ENCODE data around the gene GAB3. TPM values are rescaled to one million over a fixed set of nuclear protein-coding genes. Genes with fewer than 3 reads are reported as not detected.

Gene GAB3
- polyA plus RNA-seq, 3 donors = 6.2 to 44.0 (median 9.5) TPM

DNA sequence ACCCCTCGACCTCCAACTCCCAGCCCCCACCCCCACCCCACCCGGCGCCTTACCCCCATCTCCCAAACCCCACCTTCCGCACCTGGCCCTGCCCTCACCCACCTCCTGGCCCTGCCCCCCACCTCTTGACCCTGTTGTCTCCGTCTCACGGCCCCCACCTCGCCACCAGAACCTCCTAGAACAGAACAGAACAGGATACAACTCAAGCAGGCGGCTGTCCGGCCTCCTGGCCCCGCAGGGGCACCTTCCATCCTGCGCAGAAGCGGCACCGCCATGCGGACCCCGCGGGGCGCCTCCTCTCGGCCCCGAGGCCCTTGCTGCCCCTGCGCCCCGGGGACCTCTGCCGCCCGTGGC, 97.9 kb downstream of the GAB3 start:
- no peak for DNase-seq
- TF ChIP-seq, protein P1, sequence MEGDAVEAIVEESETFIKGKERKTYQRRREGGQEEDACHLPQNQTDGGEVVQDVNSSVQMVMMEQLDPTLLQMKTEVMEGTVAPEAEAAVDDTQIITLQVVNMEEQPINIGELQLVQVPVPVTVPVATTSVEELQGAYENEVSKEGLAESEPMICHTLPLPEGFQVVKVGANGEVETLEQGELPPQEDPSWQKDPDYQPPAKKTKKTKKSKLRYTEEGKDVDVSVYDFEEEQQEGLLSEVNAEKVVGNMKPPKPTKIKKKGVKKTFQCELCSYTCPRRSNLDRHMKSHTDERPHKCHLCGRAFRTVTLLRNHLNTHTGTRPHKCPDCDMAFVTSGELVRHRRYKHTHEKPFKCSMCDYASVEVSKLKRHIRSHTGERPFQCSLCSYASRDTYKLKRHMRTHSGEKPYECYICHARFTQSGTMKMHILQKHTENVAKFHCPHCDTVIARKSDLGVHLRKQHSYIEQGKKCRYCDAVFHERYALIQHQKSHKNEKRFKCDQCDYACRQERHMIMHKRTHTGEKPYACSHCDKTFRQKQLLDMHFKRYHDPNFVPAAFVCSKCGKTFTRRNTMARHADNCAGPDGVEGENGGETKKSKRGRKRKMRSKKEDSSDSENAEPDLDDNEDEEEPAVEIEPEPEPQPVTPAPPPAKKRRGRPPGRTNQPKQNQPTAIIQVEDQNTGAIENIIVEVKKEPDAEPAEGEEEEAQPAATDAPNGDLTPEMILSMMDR (IDR thresholded peaks at IDR 0.05) = no peak
- no peaks in the 10 kb centered on the region for H3K36me3 Mint-ChIP-seq

DNA sequence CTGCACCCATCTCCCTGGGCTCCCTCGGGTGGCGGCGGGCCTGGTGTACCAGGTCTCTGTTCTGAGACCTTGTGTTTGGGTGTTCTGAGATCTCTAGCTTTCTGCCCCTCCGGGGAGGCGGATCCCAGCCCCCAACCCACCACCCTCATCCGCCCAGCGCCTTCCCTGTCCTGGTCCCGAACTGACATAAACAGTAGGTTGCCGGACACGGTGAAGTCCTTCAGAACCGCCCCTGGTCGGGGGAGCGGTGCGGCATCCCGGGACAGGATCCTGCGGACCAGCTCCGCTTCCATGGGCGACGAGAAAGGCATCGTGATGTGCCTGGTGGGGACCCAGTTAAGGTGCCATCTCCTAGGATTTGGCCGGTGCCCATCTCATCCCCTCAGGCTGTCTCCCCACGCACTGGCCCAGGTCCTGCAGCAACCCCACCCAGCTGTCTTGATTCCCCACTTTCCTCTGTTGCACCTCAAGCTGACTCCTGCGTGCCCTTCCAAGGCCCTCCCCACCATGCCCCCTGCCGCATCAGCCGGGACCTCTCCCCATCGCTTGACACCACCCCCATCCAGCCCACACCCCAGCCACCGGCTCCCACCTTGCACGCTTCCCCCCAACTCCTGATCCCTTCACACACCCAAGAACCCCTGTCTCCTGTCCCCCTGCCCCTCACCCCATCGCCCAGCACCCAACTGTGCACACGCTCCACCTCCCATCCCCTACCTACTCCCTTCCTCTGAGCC, 98.4 kb downstream of the GAB3 start:
- Histone ChIP-seq H3K9me3 (replicated peaks in 1 of 2; ENCODE audit: control insufficient read depth in 1 of 2, insufficient read depth in 1 of 2, low read length in 2 of 2) (no peaks in the 10 kb centered on the region), H4K20me1 (ENCODE audit: insufficient read depth, low read length) (no peaks in the 10 kb centered on the region), H3K79me2 (ENCODE audit: insufficient read depth, low read length) (no peaks in the 10 kb centered on the region), H3K27me3 (ENCODE audit: control insufficient read depth in 2 of 2, insufficient read depth in 2 of 2, low read length in 2 of 2) (no peaks in the 10 kb centered on the region), H3K4me2 (replicated peaks; ENCODE audit: extremely low read depth, low read length, poor library complexity, severe bottlenecking) (no peak overlapping the region), H3K4me1 (ENCODE audit: control insufficient read depth in 1 of 2, insufficient read depth in 2 of 2, low read length in 2 of 2) (no peaks in the 10 kb centered on the region), H3K36me3 (replicated peaks in 1 of 2; ENCODE audit: control insufficient read depth in 1 of 2, insufficient read depth in 2 of 2, low read length in 2 of 2) (no peaks in the 10 kb centered on the region), H2AFZ (ENCODE audit: insufficient read depth, low read depth, low read length, poor library complexity, severe bottlenecking) (no peak overlapping the region), H3K9ac (ENCODE audit: insufficient read depth, low read length, poor library complexity, severe bottlenecking) (no peak overlapping the region), H3K27ac (ENCODE audit: low read depth in 1 of 2, low read length in 2 of 2) (no peak overlapping the region), H3K4me3 (replicated peaks in 1 of 3; ENCODE audit: low read depth in 2 of 3, low read length in 3 of 3) (no peak overlapping the region)
- Mint-ChIP-seq H3K27me3 (ENCODE audit: low read depth in 3 of 3) (peaks cover 2 to 5% (median 3%) of the 10 kb centered on the region in 3 donors), H3K4me3 (no peak overlapping the region), H3K4me1 (peaks cover 6% of the 10 kb centered on the region), H3K9me3 (peaks cover 0 to 7% (median 0%) of the 10 kb centered on the region in 7 donors), H3K27ac (no peak overlapping the region), H3K36me3 (no peaks in the 10 kb centered on the region)
- intact Hi-C loops (cut with micrococcal nuclease) = no loop called here
- TF ChIP-seq, protein P1 (IDR thresholded peaks at IDR 0.05) = no peak
- WGBS (ENCODE audit: insufficient coverage) = 97% methylated on average over 10 of the region's 30 CpGs
- no peak for DNase-seq

More for the DNA sequence above, 97.9 kb downstream of the GAB3 start:
- no peak overlapping the region for H3K9ac ChIP-seq (ENCODE audit: insufficient read depth, low read length, poor library complexity, severe bottlenecking)
- H3K9me3 ChIP-seq (replicated peaks in 1 of 2; ENCODE audit: control insufficient read depth in 1 of 2, insufficient read depth in 1 of 2, low read length in 2 of 2) = no peaks in the 10 kb centered on the region
- intact Hi-C loops (cut with micrococcal nuclease) = no loop called here
- Mint-ChIP-seq H3K27ac (no peak overlapping the region), H3K27me3 (ENCODE audit: low read depth in 3 of 3) (peaks cover 2 to 5% (median 4%) of the 10 kb centered on the region in 3 donors), H3K4me3 (no peak overlapping the region), H3K9me3 (peaks cover 0 to 7% (median 0%) of the 10 kb centered on the region in 7 donors), H3K4me1 (peaks cover 6% of the 10 kb centered on the region)
- H3K4me2 ChIP-seq (replicated peaks; ENCODE audit: extremely low read depth, low read length, poor library complexity, severe bottlenecking) = no peak overlapping the region
- no peaks in the 10 kb centered on the region for H3K79me2 ChIP-seq (ENCODE audit: insufficient read depth, low read length)
- WGBS (ENCODE audit: insufficient coverage) = 100% methylated on average over 1 of the region's 23 CpGs
- no peaks in the 10 kb centered on the region for H3K36me3 ChIP-seq (replicated peaks in 1 of 2; ENCODE audit: control insufficient read depth in 1 of 2, insufficient read depth in 2 of 2, low read length in 2 of 2)
- H3K4me3 ChIP-seq (replicated peaks in 1 of 3; ENCODE audit: low read depth in 2 of 3, low read length in 3 of 3) = no peak overlapping the region
- no peaks in the 10 kb centered on the region for H4K20me1 ChIP-seq (ENCODE audit: insufficient read depth, low read length)
- H3K27ac ChIP-seq (ENCODE audit: low read depth in 1 of 2, low read length in 2 of 2) = no peak overlapping the region
- no peaks in the 10 kb centered on the region for H3K27me3 ChIP-seq (ENCODE audit: control insufficient read depth in 2 of 2, insufficient read depth in 2 of 2, low read length in 2 of 2)
- no peak overlapping the region for H2AFZ ChIP-seq (ENCODE audit: insufficient read depth, low read depth, low read length, poor library complexity, severe bottlenecking)
- H3K4me1 ChIP-seq (ENCODE audit: control insufficient read depth in 1 of 2, insufficient read depth in 2 of 2, low read length in 2 of 2) = no peaks in the 10 kb centered on the region

Measured in CD14-positive monocyte (primary cell).